H9 (cell line): ENCODE data around the gene NCK1. TPM values are rescaled to one million over a fixed set of nuclear protein-coding genes. Genes with fewer than 3 reads are reported as not detected.

Experiments
- DNase-seq: peaks from one replicate; pipeline ENCODE4 v3.0.0-alpha.2; 2017
- H2AFZ ChIP-seq: one replicate; pipeline ENCODE4 v1.6.1; 2013; ENCODE audit warnings: mild to moderate bottlenecking, low read length, control low read depth, moderate library complexity
- H2AK5ac ChIP-seq: 2 replicates; pipeline ENCODE4 v1.6.1; 2013; ENCODE audit warnings: low read length, control low read depth, mixed read lengths; ENCODE audit not compliant: insufficient read length
- H2BK120ac ChIP-seq: one replicate; pipeline ENCODE4 v1.6.1; 2013; ENCODE audit warnings: low read depth, mild to moderate bottlenecking, low read length, control low read depth, inconsistent platforms; ENCODE audit not compliant: poor library complexity, severe bottlenecking
- H2BK12ac ChIP-seq: 2 replicates; pipeline ENCODE4 v1.6.1; 2013; ENCODE audit warnings: low read length, control low read depth, mixed read lengths, low read depth; ENCODE audit not compliant: insufficient read length
- H2BK15ac ChIP-seq: 2 replicates; pipeline ENCODE4 v1.6.1; 2013; ENCODE audit warnings: low read depth, low read length, control low read depth
- H2BK20ac ChIP-seq: one replicate; pipeline ENCODE4 v1.6.1; 2013; ENCODE audit warnings: low read depth, mild to moderate bottlenecking, low read length, control low read depth, inconsistent platforms; ENCODE audit not compliant: poor library complexity, severe bottlenecking
- H2BK5ac ChIP-seq: 2 replicates; pipeline ENCODE4 v1.6.1; 2013; ENCODE audit warnings: low read length, control low read depth, mixed read lengths; ENCODE audit not compliant: insufficient read length
- H3K14ac ChIP-seq: 2 replicates; pipeline ENCODE4 v1.6.1; 2013; ENCODE audit warnings: low read length, control low read depth; ENCODE audit not compliant: insufficient read depth
- H3K18ac ChIP-seq: 2 replicates; pipeline ENCODE4 v1.6.1; 2013; ENCODE audit warnings: low read depth, mild to moderate bottlenecking, mixed read lengths, low read length, control low read depth; ENCODE audit not compliant: insufficient read length
- H3K23ac ChIP-seq: 2 replicates; pipeline ENCODE4 v1.6.1; 2013; ENCODE audit warnings: low read length, control low read depth, mixed read lengths, low read depth; ENCODE audit not compliant: insufficient read length
- H3K23me2 ChIP-seq: 2 replicates; pipeline ENCODE4 v1.6.1; 2013; ENCODE audit warnings: low read depth, mild to moderate bottlenecking, mixed read lengths, low read length, control low read depth; ENCODE audit not compliant: insufficient read length, poor library complexity, severe bottlenecking
- H3K27ac ChIP-seq: 2 replicates; pipeline ENCODE4 v1.5.1; 2013; ENCODE audit warnings: low read length, control low read depth, mixed read lengths, low read depth; ENCODE audit not compliant: insufficient read length
- H3K27me3 ChIP-seq: 2 replicates; pipeline ENCODE4 v1.6.1; 2013; ENCODE audit warnings: low read length, control low read depth, inconsistent platforms; ENCODE audit not compliant: insufficient read depth
- H3K4ac ChIP-seq: 2 replicates; pipeline ENCODE4 v1.6.1; 2013; ENCODE audit warnings: low read depth, mild to moderate bottlenecking, control low read depth, inconsistent platforms, low read length, moderate library complexity
- H3K4me1 ChIP-seq: 2 replicates; pipeline ENCODE4 v1.6.1; 2013; ENCODE audit warnings: low read length, control low read depth, inconsistent platforms; ENCODE audit not compliant: insufficient read depth
- H3K4me2 ChIP-seq: 2 replicates; pipeline ENCODE4 v1.6.1; 2013; ENCODE audit warnings: low read length, control low read depth, mixed read lengths; ENCODE audit not compliant: insufficient read length, insufficient read depth
- H3K56ac ChIP-seq: 2 replicates; pipeline ENCODE4 v1.6.1; 2013; ENCODE audit warnings: low read depth, mild to moderate bottlenecking, mixed read lengths, low read length, control low read depth; ENCODE audit not compliant: insufficient read length
- H3K79me1 ChIP-seq: 2 replicates; pipeline ENCODE4 v1.6.1; 2013; ENCODE audit warnings: low read depth, mild to moderate bottlenecking, moderate library complexity, low read length, control low read depth, inconsistent platforms; ENCODE audit not compliant: insufficient read depth, poor library complexity, severe bottlenecking
- H3K79me2 ChIP-seq: 2 replicates; pipeline ENCODE4 v1.6.1; 2013; ENCODE audit warnings: low read length, control low read depth, inconsistent platforms; ENCODE audit not compliant: insufficient read depth
- H3K9ac ChIP-seq: 2 replicates; pipeline ENCODE4 v1.6.1; 2013; ENCODE audit warnings: low read length, control low read depth, mixed read lengths; ENCODE audit not compliant: insufficient read length; ENCODE audit errors: extremely low read depth
- H3K9me3 ChIP-seq: one replicate; pipeline ENCODE4 v1.6.1; 2013; ENCODE audit warnings: low read depth, low read length, inconsistent platforms; ENCODE audit not compliant: control insufficient read depth
- H3T11ph ChIP-seq: one replicate; pipeline ENCODE4 v1.6.1; 2013; ENCODE audit warnings: mild to moderate bottlenecking, low read length, control low read depth, inconsistent platforms
- H4K20me1 ChIP-seq: one replicate; pipeline ENCODE4 v1.6.1; 2013; ENCODE audit not compliant: control insufficient read depth, insufficient read length, insufficient read depth
- H4K5ac ChIP-seq: 2 replicates; pipeline ENCODE4 v1.6.1; 2013; ENCODE audit warnings: low read depth, mild to moderate bottlenecking, mixed read lengths, low read length, control low read depth; ENCODE audit not compliant: insufficient read length
- H4K8ac ChIP-seq: replicated peaks from 2 replicates; pipeline ENCODE4 v1.6.1; 2013; ENCODE audit warnings: low read length, control low read depth, mixed read lengths, low read depth; ENCODE audit not compliant: insufficient read length
- H4K91ac ChIP-seq: 2 replicates; pipeline ENCODE4 v1.6.1; 2013; ENCODE audit warnings: low read depth, mild to moderate bottlenecking, moderate library complexity, mixed read lengths, low read length, control low read depth; ENCODE audit not compliant: insufficient read length
- H3K27ac Mint-ChIP-seq, 3 experiments: 2 replicates in 2 of 3; 3 replicates in 1 of 3; pipeline ENCODE4 v1.8.0; 2020 to 2021; ENCODE audit warnings: mixed read lengths in 3 of 3, mild to moderate bottlenecking in 1 of 3, moderate library complexity in 1 of 3
- H3K27me3 Mint-ChIP-seq: 2 replicates; pipeline ENCODE4 v1.8.0; 2021; ENCODE audit warnings: low read depth, mild to moderate bottlenecking, moderate library complexity, mixed read lengths
- H3K36me3 Mint-ChIP-seq, 3 experiments: 2 replicates in 2 of 3; 3 replicates in 1 of 3; pipeline ENCODE4 v1.8.0; 2020 to 2021; ENCODE audit warnings: low read depth in 3 of 3, mixed read lengths in 3 of 3; ENCODE audit not compliant: insufficient read depth in 1 of 3
- H3K4me1 Mint-ChIP-seq, 2 experiments: 2 replicates each; pipeline ENCODE4 v1.8.0; 2020; ENCODE audit warnings: mixed read lengths in 2 of 2
- H3K4me3 Mint-ChIP-seq, 2 experiments: 2 replicates in 1 of 2; 3 replicates in 1 of 2; pipeline ENCODE4 v1.8.0; 2020 to 2021; ENCODE audit warnings: mild to moderate bottlenecking in 2 of 2, mixed read lengths in 2 of 2, moderate library complexity in 1 of 2
- H3K9me3 Mint-ChIP-seq, 2 experiments: 2 replicates in 1 of 2; 3 replicates in 1 of 2; pipeline ENCODE4 v1.8.0; 2020; ENCODE audit warnings: mild to moderate bottlenecking in 2 of 2, mixed read lengths in 2 of 2, moderate library complexity in 1 of 2
- CTCF ChIP-seq: fragments of 200-600 bp; sonication (generic); conservative IDR thresholded peaks from 3 replicates; pipeline ENCODE4 v1.8.0; 2021; ENCODE audit warnings: antibody characterized with exemption, mild to moderate bottlenecking
- total RNA-seq: library from RNA; stranded (reverse); gene quantifications from 2 replicates; pipeline ENCODE4 v1.2.1, GENCODE V29; 2021

The NCK1 gene
- total RNA-seq, 1 experiment from 2014 or later, result 26.4 TPM

- Histone ChIP-seq H2BK120ac (no peak overlapping the region), H3K9ac (no peak overlapping the region), H2BK5ac (no peak overlapping the region), H3T11ph (no peak overlapping the region), H2BK20ac (no peak overlapping the region), H4K91ac (no peak overlapping the region), H3K4me1 (peaks cover 2% of the 10 kb centered on the region; the same call in 1 of the 2 replicates), H2BK15ac (no peak overlapping the region), H4K8ac (no peak overlapping the region), H2BK12ac (no peak overlapping the region), H3K14ac (no peak overlapping the region), H3K4me2 (no peak overlapping the region), H2AFZ (no peak overlapping the region), H3K27ac (no peak overlapping the region), H3K56ac (no peak overlapping the region), H4K20me1 (no peaks in the 10 kb centered on the region), H3K4ac (no peak overlapping the region), H3K23ac (no peak overlapping the region), H3K79me2 (peaks cover 4% of the 10 kb centered on the region; the same call in 1 of the 2 replicates), H4K5ac (no peak overlapping the region), H3K27me3 (no peaks in the 10 kb centered on the region), H3K18ac (no peak overlapping the region), H3K9me3 (no peaks in the 10 kb centered on the region), H3K79me1 (peaks cover 3% of the 10 kb centered on the region), H2AK5ac (no peak overlapping the region), H3K23me2 (peaks cover 14% of the 10 kb centered on the region)
- Mint-ChIP-seq H3K36me3 (peaks cover 10 to 21% (median 14%) of the 10 kb centered on the region in 3 experiments; a peak in 6 of 7 replicates), H3K4me1 (peaks cover 26 to 40% of the 10 kb centered on the region in 2 experiments), H3K27ac (no peak overlapping the region), H3K27me3 (no peaks in the 10 kb centered on the region), H3K4me3 (no peak overlapping the region), H3K9me3 (no peaks in the 10 kb centered on the region)
- no peak for TF ChIP-seq CTCF
- DNase-seq, result no peak
These were observed 3.6 kb upstream of the NCK1 start for GRCh38 chr3:136858381-136858780.
